Non-pigmented ciliary epithelial cell (primary cell): ENCODE measurements around the gene TAC4.

Experiments used
- DNase-seq: peaks from one replicate; pipeline ENCODE4 v3.0.0-alpha.2; 2010; ENCODE audit warnings: low read depth

Gene TAC4

DNA sequence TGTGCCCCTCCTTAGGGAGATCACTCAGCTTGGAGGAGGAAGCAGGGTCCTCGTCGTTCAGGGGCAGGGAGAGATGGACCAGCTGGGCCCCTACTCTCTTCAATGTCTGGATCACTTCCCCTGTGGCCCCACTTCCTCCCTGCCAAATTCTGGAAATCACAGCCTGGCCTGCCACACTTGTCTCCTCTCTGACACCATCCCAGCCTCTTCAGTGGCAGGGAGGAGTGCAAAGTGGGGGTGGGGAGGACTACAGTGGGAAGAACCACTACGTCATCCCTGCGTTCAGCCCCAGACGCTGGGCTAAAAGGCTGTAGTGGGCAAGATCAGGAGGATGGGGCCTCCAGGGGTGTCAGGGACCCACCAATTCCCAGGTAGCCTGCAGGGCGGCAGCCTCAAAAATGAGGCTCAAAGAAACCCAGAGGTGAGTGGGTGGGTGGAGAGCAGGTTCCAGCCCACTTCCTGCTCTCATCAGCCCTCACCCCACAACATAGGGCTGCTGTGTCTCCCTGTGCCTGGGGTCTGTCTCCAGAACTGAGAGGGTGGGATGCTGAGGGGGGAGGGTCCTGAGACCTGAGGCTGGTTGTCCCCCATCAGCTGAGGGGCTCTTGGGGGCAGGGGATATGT is 25.0 kb upstream of the TAC4 start:
- DNase-seq, result no peak

DNA sequence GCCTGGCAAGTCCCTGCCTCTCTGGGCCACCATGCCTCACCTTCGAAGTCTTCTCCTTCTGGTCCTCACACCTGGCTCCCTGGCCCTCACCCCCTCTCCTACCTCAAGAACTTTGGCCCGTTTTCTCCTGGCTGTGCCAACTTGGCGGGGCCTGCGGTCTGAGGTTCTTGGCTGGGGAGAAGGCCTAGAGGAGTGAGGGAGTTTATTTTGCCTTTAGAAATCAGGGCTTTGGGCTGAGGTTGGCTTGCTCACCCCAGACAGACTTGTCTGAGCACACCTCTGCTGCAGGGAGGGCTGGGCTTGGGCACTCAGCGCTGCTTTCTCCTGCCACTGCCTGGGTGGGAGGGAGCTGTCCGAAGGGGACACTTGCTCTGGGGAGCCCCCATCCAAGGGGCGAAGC is 23.3 kb upstream of the TAC4 start:
- DNase-seq, result no peak

DNA sequence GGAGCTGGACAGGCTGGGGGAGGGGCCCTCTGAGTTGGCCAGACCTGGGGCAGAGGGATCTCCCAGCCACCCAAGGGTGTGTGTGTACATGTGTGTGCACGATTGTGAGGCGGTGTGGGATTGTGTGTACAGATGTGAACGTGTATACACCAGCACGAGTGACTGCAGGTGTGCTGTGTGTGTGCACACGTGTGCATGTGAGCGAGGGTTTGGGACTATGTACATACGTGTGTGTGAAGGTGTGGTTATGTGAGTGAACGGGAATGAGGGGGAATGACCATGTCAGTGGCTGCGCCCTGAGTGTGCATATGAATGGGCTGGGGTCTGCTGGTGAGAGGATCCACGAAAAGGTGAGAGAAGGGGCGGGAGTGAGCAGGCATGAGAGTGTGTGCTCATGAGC is 22.4 kb upstream of the TAC4 start:
- DNase-seq, result no peak

DNA sequence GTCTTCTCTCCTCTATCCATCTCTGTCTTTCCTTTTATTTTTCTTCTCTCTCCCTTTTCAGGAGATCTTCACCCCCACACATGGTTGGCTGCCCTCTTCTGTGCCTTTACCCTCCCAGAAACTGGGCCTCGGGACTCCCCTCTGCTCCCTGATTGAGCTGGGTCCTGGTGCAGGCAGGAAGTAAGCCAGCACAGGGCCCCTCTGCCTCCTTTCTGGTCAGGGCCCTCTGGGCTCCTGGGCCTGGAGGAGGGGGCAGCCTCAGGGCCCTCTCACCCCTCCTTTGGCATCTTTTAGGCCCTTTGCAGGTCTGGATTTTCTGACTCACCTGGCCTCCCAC is 21.1 kb upstream of the TAC4 start:
- DNase-seq, result no peak

DNA sequence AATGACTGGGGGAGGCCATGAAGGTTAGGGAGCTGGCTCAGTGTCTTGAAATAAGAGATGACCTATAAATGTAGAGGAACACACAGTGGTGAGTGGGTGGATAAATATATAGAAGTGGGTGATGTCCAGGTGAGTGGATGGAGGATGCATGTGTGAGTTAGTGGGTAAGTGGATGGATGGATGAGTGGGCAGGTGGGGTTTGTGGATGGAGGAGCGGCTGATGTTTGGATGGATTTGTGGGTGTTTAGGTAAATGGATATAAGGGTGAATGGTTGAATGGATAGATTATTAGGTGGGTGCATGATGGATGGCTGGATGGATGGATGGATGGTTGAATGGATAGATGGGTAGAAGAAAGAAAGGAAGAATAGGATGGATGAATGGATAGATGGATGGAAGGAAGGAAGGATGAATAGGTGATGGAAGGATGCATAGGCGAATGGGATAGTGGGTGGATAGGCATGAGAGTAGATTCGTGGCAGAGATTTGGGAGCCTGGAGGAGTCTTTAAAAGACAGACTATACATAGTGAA is 19.1 kb upstream of the TAC4 start:
- DNase-seq, result no peak

DNA sequence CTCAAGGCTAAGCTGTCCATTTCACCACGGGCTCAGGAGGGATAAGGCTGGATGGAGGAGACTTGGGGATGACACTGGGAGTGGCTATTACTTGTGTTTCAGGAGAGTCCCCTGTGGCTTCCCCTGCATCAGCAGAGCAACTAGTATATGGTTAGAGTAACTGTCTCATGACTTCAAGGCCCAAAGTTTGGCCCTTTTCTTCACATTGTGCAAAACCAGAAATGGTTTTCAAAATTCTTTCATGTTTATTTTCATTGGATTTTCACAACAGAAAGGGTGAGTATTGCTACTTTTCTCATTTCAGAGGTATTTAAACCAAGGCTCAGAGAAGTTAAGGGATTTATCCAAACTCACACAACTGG is 18.1 kb upstream of the TAC4 start:
- no peak for DNase-seq

DNA sequence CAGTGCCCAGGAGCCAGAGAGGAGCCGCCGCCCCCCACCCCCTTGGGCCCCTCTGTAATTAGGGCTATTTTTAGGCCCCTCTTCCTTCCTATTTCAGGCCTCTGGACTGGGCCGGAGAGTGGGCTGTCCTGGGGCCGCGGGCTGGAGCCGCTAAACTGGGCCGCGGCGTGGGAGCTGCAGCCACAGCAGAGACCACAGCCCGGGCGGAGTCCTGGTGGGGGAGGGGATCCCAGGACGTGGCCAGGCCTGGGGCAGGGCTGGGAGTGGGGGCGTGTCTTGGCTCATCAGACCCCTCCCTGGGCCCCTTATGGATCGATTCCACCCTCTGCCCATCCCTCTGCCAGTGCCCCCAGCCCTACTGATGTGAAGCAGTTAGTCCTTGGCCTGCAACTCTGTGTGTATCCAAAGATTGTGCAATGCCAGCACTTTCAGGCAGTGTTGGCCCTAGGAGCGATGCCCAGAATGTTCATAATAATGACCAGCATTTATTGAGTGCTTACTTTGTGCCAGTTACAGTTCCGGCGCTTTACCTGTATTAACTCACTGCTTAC is 15.0 kb upstream of the TAC4 start:
- no peak for DNase-seq

DNA sequence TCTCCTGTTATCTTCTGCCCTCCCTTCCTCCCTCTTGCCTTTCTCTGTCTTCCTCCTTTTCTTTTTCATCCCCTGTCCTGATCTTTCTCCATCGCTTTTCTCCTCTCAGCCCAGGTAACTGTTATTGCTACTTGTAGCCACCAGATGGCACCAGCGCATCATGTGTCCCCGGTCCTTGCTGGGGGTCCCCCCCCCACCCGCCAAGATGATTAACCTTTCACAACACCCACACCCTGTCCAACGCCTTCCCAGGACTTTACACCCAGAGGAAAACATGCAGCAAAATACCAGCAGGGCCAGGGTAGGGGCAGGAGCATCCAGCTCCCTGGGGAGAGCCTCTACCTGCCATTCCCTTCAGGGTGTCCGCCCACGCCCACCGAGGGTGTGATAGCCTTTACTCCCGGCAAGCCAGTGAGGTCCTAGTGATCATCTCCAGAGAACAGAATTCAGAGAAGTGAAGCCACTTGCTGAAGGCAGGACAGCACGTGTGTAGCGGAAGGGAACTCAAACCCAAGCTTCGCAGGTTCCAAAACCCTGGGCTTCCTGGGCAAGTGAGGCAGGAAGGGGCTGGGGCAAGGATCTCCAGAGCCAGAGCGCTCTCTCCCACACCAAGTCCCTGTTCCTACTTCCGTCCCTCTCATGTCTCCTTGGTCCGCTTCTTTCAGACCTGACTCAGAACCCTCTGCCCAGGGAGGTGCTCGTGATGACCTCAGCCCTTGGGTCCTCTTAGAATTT is 13.4 kb upstream of the TAC4 start:
- no peak for DNase-seq

DNA sequence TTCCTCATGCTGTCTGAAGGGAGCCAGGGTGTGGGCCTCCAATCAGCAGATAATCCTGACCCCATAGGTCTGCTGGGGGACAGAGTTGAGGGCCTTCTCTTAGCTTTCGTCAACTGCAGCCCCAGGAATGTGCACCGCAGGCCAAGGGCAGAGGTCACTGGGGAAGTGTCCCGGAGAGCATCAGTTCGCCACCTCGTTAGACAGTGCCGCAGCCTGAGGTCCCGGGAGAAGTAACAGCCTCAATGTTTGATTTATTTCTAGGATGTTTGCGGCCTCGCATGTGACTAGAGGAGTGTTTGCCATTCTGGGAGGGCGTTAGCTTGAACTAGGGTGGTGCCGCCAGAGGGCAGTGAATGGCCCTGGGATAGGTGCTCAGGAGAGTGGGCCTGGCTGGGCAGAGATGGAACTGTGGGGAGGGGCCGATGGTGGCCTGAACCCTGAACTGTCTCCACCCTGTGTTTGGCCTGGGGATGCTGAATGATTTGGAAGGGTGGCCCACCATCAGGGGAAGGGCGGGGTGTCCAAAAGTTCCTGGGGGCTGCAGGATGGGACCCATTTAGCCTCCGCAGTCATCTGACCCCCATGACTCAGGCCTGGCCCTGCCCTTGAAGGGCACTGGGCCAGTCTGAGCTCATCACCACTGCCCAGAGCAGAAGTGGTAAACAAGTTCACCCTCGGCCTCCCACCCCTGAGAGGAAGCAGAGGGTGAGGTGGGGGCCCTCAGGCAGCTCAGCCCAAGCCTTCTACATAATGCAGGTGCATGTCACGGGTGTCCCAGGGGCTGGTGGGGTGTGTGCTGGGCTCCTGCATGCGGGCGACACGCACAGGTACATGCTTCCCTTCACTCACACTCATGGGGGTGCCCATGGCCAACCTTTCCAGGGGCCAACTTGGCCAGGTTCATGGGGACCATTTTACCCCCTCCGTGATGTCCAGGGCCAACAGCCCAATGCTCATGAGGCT is 12.4 kb upstream of the TAC4 start:
- DNase-seq, result no peak

DNA sequence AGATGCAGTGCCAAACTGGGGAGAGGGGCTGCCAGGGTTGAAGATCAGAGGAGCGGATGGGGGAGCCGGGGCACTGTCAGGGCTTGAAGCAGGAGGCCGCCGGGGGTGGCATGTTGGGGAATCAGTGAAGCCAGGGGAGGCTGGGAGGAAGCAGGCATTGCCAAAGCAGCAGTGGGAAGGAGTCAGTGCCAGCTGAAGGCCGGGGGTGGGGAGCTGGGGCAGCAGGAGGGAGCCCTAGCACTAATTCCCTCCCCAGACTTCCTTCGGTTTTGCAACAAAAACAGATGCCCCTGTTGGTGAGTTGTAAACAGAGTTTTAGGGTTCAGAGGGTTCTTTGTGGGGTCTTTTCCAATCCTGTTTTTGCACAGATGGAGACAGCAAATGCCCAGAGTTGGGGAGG is 10.9 kb upstream of the TAC4 start:
- no peak for DNase-seq

DNA sequence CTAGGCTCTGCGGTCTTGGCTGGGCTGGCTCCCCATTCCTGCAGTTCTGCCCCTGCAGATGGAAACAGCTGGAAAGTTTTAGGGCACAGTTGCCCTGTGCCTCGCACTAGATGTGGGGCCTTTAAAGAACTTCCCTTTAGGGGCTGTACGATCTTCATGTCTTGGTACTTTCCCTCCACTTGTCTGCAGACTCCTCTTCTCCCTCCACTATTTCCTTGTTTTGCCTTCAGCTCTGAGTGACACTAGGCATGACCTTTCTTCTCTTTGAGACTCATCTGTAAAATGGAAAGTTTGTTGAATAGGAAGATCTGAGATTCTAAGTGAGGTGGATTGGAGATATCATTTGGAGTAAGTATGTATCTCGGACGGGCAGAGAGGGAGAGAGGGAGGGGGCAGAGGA is 6.3 kb upstream of the TAC4 start:
- no peak for DNase-seq

DNA sequence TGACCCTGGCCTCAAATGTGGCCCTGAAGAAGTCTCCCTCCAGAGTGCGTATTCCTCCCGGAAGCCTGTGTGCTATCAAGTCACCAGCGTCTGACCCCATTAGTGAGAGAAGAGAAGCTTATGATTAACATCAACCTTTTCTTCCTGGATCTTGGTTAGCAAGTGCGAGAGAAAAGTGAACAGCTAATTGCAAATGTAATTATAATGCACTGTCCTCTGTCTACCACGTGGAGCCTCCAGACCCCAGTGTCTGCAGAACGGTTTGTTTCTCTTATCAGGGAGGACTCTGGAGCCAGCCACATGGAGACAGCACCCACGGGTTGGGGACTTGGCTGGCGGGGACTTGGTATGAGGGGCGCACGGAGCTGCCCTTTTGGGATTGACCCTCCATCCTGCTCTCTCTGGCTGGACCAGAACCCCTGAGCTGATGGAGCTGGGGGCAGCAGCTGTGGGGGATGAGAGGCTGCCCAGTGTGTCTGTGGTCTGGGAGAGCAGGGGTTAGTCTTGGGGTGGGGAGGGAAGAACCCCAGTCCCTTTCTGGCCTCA is 5.7 kb upstream of the TAC4 start:
- no peak for DNase-seq

DNA sequence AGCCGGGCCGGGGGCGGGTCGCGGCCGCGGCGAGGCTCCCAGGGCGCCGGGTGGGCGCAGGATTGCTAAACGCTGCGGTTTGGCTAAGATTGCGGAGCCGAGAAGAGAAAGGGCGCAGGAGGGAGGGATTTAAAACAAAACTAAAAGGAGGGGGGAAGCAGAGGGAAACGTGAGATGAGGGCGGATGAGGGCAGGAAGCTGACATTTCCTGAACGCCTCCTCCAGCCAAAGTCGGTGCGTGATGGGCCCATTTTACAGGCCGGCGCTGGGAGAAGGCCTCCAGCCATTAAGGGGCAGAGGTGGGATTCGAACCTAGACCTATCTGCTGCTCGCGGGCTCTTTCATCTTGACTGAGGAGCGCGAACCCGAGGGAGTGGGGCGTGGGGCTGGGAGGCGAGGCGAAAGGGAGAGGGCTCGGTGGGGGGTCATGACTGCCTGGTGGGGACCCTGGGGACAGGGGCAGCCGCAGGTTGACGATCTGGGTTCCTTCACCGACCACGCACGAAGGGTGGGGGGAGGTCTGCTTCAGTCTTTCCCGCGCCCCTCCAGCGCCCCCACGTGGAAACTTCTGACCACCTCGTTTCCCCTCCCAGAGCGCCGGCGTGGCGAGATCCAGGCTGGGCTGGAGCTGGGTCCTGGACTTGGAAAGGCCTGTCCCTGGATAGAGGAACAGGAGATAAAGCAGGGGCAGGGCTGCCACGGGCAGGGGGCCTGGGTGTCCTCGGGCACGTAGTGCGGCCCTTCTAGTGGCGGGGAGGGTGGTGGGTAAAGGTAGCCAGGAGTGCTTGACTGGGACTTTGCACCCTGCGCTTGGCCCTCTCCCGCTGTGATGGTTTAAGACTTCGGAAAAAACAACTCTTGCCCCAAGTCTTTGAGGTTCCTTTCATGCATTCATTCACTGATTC is 3.8 kb upstream of the TAC4 start:
- DNase-seq, result no peak

DNA sequence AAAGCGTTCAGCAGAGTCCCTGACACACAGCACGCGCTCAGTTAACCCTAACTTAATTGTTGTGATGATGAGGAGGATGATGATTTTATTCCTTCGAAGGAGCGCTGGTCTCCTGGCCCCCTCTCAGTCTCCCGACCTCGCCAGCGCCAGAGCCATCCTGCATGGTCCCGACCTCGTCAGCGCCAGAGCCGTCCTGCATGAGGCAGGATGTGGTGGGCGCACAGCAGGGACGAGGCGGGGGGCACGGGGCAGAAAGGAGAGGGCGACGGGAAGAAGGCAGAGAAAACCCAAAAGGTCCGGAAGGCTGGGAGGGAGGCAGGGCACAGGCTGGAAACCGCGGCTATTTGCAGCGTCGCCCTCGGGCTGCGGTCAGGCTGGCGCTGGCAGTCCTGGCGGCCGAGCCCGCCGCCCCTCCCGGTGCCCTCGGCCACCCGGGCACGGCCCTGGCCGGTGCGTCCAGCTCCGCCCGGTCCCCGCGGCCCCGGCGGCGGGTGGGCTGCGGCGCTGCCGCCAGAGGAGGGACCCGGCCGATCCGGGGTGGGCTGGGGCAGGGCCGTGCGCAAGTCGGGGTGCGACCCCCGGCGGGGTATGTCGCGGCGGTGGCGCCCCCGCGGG is 3.0 kb upstream of the TAC4 start:
- no peak for DNase-seq

DNA sequence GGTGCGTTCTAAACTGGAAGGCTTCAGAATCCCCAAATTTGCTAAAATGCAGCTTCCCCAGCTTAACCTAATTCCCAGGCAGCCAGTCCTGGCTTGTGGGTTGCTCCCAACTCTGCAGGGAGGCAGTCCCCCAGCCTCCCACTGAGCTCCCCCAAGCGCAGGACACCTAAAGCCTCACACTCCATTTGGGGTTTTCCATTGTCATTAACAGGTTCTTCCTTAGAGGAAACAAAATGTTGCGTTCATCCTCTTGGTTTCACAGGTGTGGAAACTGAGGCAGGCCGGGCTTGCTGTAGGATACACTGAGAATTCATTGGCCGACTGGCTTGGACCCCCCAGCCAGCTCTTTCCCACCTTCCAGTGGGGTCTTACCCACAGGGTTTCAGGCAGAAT is 2.3 kb upstream of the TAC4 start:
- no peak for DNase-seq

DNA sequence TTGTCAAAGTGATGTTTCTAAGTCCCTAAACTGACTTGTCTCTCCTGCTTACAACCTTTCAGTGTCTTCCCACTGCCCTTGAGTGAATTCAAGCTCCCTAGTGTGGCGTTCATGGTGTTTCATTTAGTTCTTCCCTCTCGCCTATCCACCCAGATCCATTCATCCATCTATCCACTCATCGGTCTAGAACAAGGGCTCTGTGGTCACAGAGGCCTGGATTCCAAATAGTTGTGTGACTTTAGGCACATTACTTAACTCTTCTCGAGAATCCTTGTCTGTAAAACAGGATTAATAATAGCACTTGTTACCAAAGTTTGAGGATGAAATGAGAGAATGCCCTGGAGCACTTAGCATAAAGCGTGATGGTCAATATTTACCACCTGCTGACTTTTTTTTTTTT is 870 bp upstream of the TAC4 start:
- no peak for DNase-seq

DNA sequence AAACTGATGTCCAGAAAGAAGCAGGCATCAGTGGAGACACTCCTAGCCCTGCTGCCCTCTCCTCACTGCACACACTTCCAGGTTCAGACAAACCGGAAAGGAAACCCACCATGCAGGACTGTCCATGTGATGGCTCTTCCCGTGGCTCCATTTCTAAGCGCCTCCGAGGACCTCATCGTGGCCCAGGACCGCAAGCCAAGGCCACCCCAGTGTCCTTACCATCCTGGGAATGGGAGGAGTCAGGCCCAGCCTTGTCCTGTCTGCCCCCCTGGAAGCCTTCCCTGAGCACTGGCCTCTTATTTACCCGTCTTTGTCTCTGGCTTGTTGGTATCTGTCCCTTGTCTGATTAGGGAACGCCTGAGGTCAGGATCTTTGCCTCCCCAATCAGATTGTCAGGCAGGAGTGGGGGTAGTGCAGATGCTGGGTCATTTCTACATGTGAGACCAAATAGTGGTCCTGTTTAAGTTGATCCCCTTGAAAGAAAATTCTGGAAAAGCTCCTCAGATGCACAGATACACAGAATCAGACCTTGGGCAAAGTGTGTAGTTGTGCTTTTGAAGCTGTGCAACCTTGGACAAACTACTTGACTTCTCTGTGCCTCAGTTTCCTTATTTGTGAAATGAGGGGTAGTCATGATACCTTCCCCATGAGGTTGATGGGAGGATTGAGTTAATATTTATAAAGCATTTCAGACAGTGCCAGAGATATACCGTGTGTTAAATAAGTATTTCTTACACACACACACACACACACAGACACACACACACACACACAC is 744 bp downstream of the TAC4 start:
- no peak for DNase-seq

DNA sequence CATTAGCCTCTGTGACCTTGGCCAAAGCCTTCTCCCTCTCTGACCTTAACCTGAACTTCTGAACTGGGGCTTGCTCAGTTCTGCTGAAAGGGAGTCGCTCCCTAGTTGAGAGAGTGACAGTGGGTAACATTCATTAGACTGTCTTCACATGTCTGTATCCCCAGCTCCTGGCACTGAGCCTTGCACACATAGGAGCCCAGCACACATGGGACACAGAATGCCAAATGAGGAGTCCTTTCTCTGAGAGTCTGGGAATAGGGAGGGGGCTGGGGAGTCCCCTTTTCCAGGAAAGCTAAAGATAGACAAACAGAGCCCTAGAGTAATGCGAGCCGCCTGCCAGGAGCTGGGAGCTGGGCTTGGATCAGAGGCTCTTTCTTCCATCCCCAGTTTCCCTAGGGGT is 2.5 kb downstream of the TAC4 start:
- DNase-seq, result no peak

DNA sequence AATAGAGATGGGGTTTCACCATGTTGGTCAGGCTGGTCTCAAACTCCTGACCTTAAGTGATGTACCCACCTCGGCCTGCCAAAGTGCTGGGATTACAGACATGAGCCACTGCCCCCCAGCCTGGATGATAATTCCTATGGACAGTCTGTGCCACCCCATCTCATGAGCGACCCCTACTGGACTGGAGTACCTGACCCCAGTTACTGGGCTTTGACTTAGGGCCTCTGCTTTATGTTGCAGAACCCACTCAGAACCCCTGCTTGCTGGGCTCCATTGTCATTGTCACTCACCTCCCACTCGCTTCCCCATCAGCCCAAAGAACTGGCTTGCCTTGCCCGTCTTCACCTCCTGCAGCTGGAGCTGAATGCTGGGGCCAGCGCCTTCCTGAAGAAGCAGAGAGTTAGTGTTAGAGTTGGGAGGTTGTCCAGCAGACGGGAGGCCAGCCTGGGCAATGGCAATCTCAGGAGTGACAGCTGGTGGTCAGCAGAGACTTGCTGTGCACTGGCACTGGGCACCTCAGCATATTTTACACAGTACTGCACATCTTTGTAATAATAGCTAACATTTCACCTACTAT is 4.0 kb downstream of the TAC4 start:
- no peak for DNase-seq

DNA sequence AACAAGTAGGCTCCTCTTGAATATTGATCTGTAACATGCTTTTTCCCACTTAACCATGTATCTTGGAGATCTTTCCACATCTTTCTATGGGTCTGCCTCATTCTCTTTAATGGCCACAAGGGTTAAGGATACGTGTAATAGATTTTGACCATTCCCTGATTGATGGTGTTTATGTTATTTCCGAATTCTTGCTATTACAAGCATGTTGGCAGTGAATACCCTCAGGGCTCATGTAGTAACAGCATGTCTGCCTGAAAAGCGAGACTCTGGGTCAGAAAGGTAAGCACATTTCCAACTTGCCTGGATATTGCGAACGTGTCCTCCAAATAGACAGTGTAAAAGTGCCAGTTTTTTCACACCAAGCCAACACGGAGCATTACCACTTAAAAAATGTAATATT is 5.0 kb downstream of the TAC4 start:
- DNase-seq, result no peak
